H1 (cell line): ENCODE results near the gene KCNQ2. TPM values are rescaled to one million over a fixed set of nuclear protein-coding genes. Genes with fewer than 3 reads are reported as not detected.

ENCODE experiments used
- ATF3 ChIP-seq: IDR thresholded peaks from 2 replicates; pipeline ENCODE4 v1.6.1; 2011; ENCODE audit warnings: low read depth, mild to moderate bottlenecking, low read length; ENCODE audit not compliant: insufficient read depth
- BACH1 ChIP-seq: IDR thresholded peaks from 2 replicates; pipeline ENCODE4 v1.6.1; 2012; ENCODE audit warnings: low read length, improper control_type of control experiment
- CBX8 ChIP-seq: fragments of 300-800, 300-1000 bp; sonication (generic); IDR thresholded peaks from 2 replicates; pipeline ENCODE4 v1.7.1; 2016; ENCODE audit warnings: low read depth, low read length, borderline replicate concordance
- CHD1 ChIP-seq: IDR thresholded peaks from 2 replicates; pipeline ENCODE4 v1.6.1; 2012; ENCODE audit warnings: low read depth, low read length, improper control_type of control experiment
- CHD2 ChIP-seq: IDR thresholded peaks from 2 replicates; pipeline ENCODE4 v1.6.1; 2012; ENCODE audit warnings: low read length, improper control_type of control experiment
- CREB1 ChIP-seq: IDR thresholded peaks from 2 replicates; pipeline ENCODE4 v1.6.1; 2012; ENCODE audit warnings: inconsistent platforms
- CTBP2 ChIP-seq: IDR thresholded peaks from 2 replicates; pipeline ENCODE4 v1.7.0; 2011; ENCODE audit warnings: borderline replicate concordance, mild to moderate bottlenecking, moderate library complexity, mixed read lengths, low read length; ENCODE audit not compliant: insufficient read depth, insufficient read length
- CTCF ChIP-seq, 3 experiments: IDR thresholded peaks; 1 replicate in 2 of 3; 2 replicates in 1 of 3; pipeline versions ENCODE4 v1.5.1 to v1.6.1; 2011; ENCODE audit warnings: low read length in 3 of 3, mild to moderate bottlenecking in 3 of 3, inconsistent platforms in 2 of 3, low read depth in 1 of 3, moderate library complexity in 1 of 3; ENCODE audit not compliant: insufficient read depth in 1 of 3; ENCODE audit errors: control extremely low read depth in 1 of 3
- E2F6 ChIP-seq: IDR thresholded peaks from 2 replicates; pipeline ENCODE4 v1.6.1; 2012; ENCODE audit warnings: inconsistent platforms
- GTF2F1 ChIP-seq: IDR thresholded peaks from 2 replicates; pipeline ENCODE4 v1.6.1; 2012; ENCODE audit warnings: low read depth, low read length, improper control_type of control experiment, borderline replicate concordance
- HDAC2 ChIP-seq, 2 experiments: fragments of 300-600 bp in 1 of 2; sonication (generic) in 1 of 2; IDR thresholded peaks; 2 replicates each; pipeline ENCODE4 v1.6.1; 2011 to 2012; ENCODE audit warnings: low read depth in 2 of 2, low read length in 2 of 2, mild to moderate bottlenecking in 2 of 2, moderate library complexity in 2 of 2, borderline replicate concordance in 1 of 2, inconsistent platforms in 1 of 2
- JUND ChIP-seq: IDR thresholded peaks from 2 replicates; pipeline ENCODE4 v1.6.1; 2011; ENCODE audit warnings: mild to moderate bottlenecking, improper control_type of control experiment, low read length
- MAFK ChIP-seq: IDR thresholded peaks from 2 replicates; pipeline ENCODE4 v1.6.1; 2012; ENCODE audit warnings: low read depth, mild to moderate bottlenecking, improper control_type of control experiment, low read length
- POLR2A ChIP-seq, 2 experiments: IDR thresholded peaks; 1 replicate in 1 of 2; 2 replicates in 1 of 2; pipeline ENCODE4 v1.6.1; 2011; ENCODE audit warnings: low read depth in 2 of 2, low read length in 2 of 2, mild to moderate bottlenecking in 2 of 2; ENCODE audit errors: control extremely low read depth in 1 of 2
- POLR2AphosphoS5 ChIP-seq: IDR thresholded peaks from 2 replicates; pipeline ENCODE4 v1.6.1; 2011; ENCODE audit warnings: low read depth, low read length
- RAD21 ChIP-seq, 2 experiments: IDR thresholded peaks in 1 of 2; conservative IDR thresholded peaks in 1 of 2; 2 replicates each; pipeline ENCODE4 v1.6.1; 2011; ENCODE audit warnings: low read depth in 2 of 2, low read length in 2 of 2, improper control_type of control experiment in 1 of 2, inconsistent platforms in 1 of 2, mild to moderate bottlenecking in 1 of 2, moderate library complexity in 1 of 2
- SIN3A ChIP-seq, 2 experiments: IDR thresholded peaks in 1 of 2; conservative IDR thresholded peaks in 1 of 2; 2 replicates each; pipeline ENCODE4 v1.6.1; 2011 to 2012; ENCODE audit warnings: low read length in 2 of 2, improper control_type of control experiment in 1 of 2, low read depth in 1 of 2, mild to moderate bottlenecking in 1 of 2
- TAF1 ChIP-seq: IDR thresholded peaks from 2 replicates; pipeline ENCODE4 v1.6.1; 2011; ENCODE audit warnings: mild to moderate bottlenecking, low read depth, low read length
- TBP ChIP-seq: IDR thresholded peaks from 2 replicates; pipeline ENCODE4 v1.6.1; 2011; ENCODE audit warnings: low read depth, low read length, improper control_type of control experiment
- TCF12 ChIP-seq: IDR thresholded peaks from 2 replicates; pipeline ENCODE4 v1.6.1; 2011; ENCODE audit warnings: low read depth, mild to moderate bottlenecking, low read length
- polyA plus RNA-seq, 7 experiments: library from polyadenylated mRNA; depleted of rRNA in 3 of 7; stranded (reverse) in 5 of 7; unstranded in 2 of 7; fragments of >200 nt in 5 of 7; fragments of 200-250 nt in 2 of 7; gene quantifications; 1 replicate in 5 of 7; 2 replicates in 1 of 7; 4 replicates in 1 of 7; pipeline versions ENCODE4 v1.2.1 to v1.2.3, GENCODE V29; 2011 to 2013; ENCODE audit warnings: missing spikeins in 2 of 7, mixed read lengths in 2 of 7
- total RNA-seq: library from RNA; stranded (reverse); fragmentation: NEBNext Ultra II Directional; extraction: Animal tissue kit (Norgen Biotek cat#: 25700); gene quantifications from 2 replicates; pipeline ENCODE4 v1.2.1, GENCODE V29; 2021

Gene KCNQ2
- total and polyA plus RNA-seq, 2 of the 8 experiments (the other 6 are each of a cell fraction or from before 2014, with no cell fraction given) = 82.6 to 243 TPM

GRCh38 chr20:63434599-63435378 lies 37.7 kb downstream of the KCNQ2 start (continued):
- TF ChIP-seq CTCF (IDR thresholded peaks at IDR 0.05; ENCODE audit: control extremely low read depth in 1 of 3, insufficient read depth in 1 of 3, low read depth in 1 of 3, low read length in 3 of 3) (peak; percentile 82 to 99 (median 96)), CHD1 (no peak), TAF1 (0 out of 2 replicates have a peak, but pooled peaks have one; percentile 29), CBX8 (no peak), CTBP2 (no peak), MAFK (no peak), ATF3 (peak; percentile 61; the same call in 1 of the 2 replicates), TCF12 (no peak), SIN3A (conservative IDR thresholded peaks at IDR 0.05 in 1 of 2, IDR thresholded peaks at IDR 0.05 in 1 of 2; ENCODE audit: low read depth in 1 of 2, low read length in 2 of 2) (peak in 1 of 2 experiments; percentile 64; a peak in 1 of 4 replicates), POLR2AphosphoS5 (peak; percentile 51; the same call in 1 of the 2 replicates), CHD2 (0 out of 2 replicates have a peak, but pooled peaks have one; percentile 30), CREB1 (peak; percentile 79), TBP (0 out of 2 replicates have a peak, but pooled peaks have one; percentile 27), POLR2A (IDR thresholded peaks at IDR 0.05; ENCODE audit: control extremely low read depth in 1 of 2, low read depth in 2 of 2, low read length in 2 of 2) (no peak), JUND (peak; percentile 51; the same call in 1 of the 2 replicates), E2F6 (no peak), BACH1 (no peak), RAD21 (IDR thresholded peaks at IDR 0.05 in 1 of 2, conservative IDR thresholded peaks at IDR 0.05 in 1 of 2; ENCODE audit: low read depth in 2 of 2, low read length in 2 of 2) (peak; percentile 71 to 74), HDAC2 (IDR thresholded peaks at IDR 0.05; ENCODE audit: borderline replicate concordance in 1 of 2, low read depth in 2 of 2, low read length in 2 of 2) (no peak), GTF2F1 (peak; percentile 33; the same call in 1 of the 2 replicates)
